ENCODE results near the gene NUTM2D.
"Not testable (repeated sequence)": the region's sequence is repeated elsewhere in the genome, so short reads cannot be mapped to it uniquely, and the experiment has no call there.

- TF ChIP-seq USF2 (CRISPR knock-in tag; IDR thresholded peaks at IDR 0.05); ZNF253 (CRISPR knock-in tag; conservative IDR thresholded peaks at IDR 0.05); TCF3 (CRISPR knock-in tag; IDR thresholded peaks at IDR 0.05); ZNF512 (tag; IDR thresholded peaks at IDR 0.05); FOXP1 (CRISPR knock-in tag; IDR thresholded peaks at IDR 0.05); FOS (IDR thresholded peaks at IDR 0.05; ENCODE audit: extremely low read depth, insufficient read length); HOMEZ (CRISPR knock-in tag; IDR thresholded peaks at IDR 0.05); MLX (CRISPR knock-in tag; conservative IDR thresholded peaks at IDR 0.05); ZBTB11 (CRISPR knock-in tag; IDR thresholded peaks at IDR 0.05); NR2C1 (IDR thresholded peaks at IDR 0.05); NR2C1 (tag; IDR thresholded peaks at IDR 0.05); TFAM (CRISPR knock-in tag; conservative IDR thresholded peaks at IDR 0.05): not testable (repeated sequence)
These were observed 26.7 kb downstream of the NUTM2D start for GRCh38 chr10:87384283-87384682.
